DOHH2 (cell line): Measurements from ENCODE around the gene POU2F1.

Experiments used
- EZH2phosphoT487 ChIP-seq: fragments of 200-600 bp; sonication (generic); IDR thresholded peaks from 2 replicates; pipeline ENCODE4 v1.6.1; 2017; ENCODE audit warnings: borderline replicate concordance, mild to moderate bottlenecking, antibody characterized with exemption, low read length, moderate library complexity, mixed read lengths
- TF ChIP-seq, protein P1 (sequence below): fragments of 200-600 bp; sonication (generic); IDR thresholded peaks from one replicate; pipeline ENCODE4 v1.5.1; 2014; ENCODE audit warnings: antibody characterized with exemption, mild to moderate bottlenecking, low read depth, low read length; ENCODE audit not compliant: poor library complexity, severe bottlenecking

DNA sequence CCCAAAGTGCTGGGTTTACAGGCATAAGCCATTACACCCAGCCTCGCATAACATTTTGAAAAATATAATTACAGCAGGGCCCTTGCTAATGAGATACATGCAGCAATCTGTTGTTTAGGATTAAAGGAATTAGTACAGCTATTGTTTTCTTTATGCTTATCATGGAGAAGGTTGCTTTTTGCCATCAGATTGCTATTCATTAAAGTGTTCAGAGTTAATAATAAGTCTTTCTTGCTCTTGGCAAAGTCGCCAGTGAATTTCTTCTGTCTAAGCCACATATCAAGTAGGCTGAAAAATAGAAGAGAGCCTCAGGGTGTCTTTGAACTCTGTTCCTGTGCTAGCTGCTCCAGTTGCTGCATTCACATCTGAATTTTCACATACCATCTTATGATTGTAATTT, 144.1 kb downstream of the POU2F1 start:
- TF ChIP-seq, protein P1, sequence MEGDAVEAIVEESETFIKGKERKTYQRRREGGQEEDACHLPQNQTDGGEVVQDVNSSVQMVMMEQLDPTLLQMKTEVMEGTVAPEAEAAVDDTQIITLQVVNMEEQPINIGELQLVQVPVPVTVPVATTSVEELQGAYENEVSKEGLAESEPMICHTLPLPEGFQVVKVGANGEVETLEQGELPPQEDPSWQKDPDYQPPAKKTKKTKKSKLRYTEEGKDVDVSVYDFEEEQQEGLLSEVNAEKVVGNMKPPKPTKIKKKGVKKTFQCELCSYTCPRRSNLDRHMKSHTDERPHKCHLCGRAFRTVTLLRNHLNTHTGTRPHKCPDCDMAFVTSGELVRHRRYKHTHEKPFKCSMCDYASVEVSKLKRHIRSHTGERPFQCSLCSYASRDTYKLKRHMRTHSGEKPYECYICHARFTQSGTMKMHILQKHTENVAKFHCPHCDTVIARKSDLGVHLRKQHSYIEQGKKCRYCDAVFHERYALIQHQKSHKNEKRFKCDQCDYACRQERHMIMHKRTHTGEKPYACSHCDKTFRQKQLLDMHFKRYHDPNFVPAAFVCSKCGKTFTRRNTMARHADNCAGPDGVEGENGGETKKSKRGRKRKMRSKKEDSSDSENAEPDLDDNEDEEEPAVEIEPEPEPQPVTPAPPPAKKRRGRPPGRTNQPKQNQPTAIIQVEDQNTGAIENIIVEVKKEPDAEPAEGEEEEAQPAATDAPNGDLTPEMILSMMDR: no peak
- no peak for TF ChIP-seq EZH2phosphoT487
